NCI-H748 treated with DMSO at 0.1 percent for 48 hours (cell line): ENCODE data around the gene HMGA1.

ENCODE experiments used
- DNase-seq: peaks from one replicate; lab custom pipeline; 2025; lab: John Stamatoyannopoulos, UW

The HMGA1 gene

DNA sequence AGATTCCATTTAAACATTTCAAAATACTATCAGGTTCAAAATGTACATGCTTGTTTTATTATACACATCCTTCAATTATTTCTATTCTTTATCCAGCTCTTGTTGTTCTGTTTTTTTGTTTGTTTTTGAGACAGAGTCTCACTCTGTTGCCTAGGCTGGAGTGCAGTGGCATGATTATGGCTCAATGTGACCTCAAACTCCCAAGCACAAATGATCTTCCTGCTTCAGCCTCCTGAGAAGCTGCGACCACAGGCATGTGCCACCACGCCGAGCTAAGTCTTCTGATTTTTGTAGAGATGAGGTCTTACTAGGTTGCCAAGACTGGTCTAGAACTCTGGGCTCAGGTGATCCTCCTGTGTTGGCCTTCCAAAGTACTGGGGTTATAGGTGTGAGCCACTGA is 56.3 kb downstream of the HMGA1 start:
- no peak for DNase-seq

DNA sequence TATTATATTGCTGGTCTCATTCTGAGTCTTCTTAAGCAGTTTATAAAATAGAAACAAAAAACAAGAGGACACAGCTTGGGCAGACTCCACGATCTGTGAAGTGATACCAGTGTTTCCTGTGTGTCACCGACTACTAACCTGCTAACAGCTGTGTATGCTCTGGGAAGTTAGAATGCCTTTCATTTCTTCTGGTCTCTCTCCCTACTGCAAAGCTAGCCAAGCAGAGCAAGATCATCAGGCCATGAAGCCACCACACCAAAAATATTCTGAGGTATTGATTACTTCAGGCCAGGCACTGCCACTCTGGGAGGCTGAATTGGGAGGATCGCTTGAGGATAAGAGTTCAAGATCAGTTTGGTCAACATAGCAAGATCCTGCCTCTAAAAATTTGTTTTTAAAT is 59.0 kb downstream of the HMGA1 start:
- DNase-seq: no peak
